H9 (cell line): ENCODE results near the gene PPP1R16B. TPM values are rescaled to one million over a fixed set of nuclear protein-coding genes. Genes with fewer than 3 reads are reported as not detected.

ENCODE experiments used
- DNase-seq: peaks from one replicate; pipeline ENCODE4 v3.0.0-alpha.2; 2017
- H2AFZ ChIP-seq: one replicate; pipeline ENCODE4 v1.6.1; 2013; ENCODE audit warnings: mild to moderate bottlenecking, low read length, control low read depth, moderate library complexity
- H2AK5ac ChIP-seq: 2 replicates; pipeline ENCODE4 v1.6.1; 2013; ENCODE audit warnings: low read length, control low read depth, mixed read lengths; ENCODE audit not compliant: insufficient read length
- H2BK120ac ChIP-seq: one replicate; pipeline ENCODE4 v1.6.1; 2013; ENCODE audit warnings: low read depth, mild to moderate bottlenecking, low read length, control low read depth, inconsistent platforms; ENCODE audit not compliant: poor library complexity, severe bottlenecking
- H2BK12ac ChIP-seq: 2 replicates; pipeline ENCODE4 v1.6.1; 2013; ENCODE audit warnings: low read length, control low read depth, mixed read lengths, low read depth; ENCODE audit not compliant: insufficient read length
- H2BK15ac ChIP-seq: 2 replicates; pipeline ENCODE4 v1.6.1; 2013; ENCODE audit warnings: low read depth, low read length, control low read depth
- H2BK20ac ChIP-seq: one replicate; pipeline ENCODE4 v1.6.1; 2013; ENCODE audit warnings: low read depth, mild to moderate bottlenecking, low read length, control low read depth, inconsistent platforms; ENCODE audit not compliant: poor library complexity, severe bottlenecking
- H2BK5ac ChIP-seq: 2 replicates; pipeline ENCODE4 v1.6.1; 2013; ENCODE audit warnings: low read length, control low read depth, mixed read lengths; ENCODE audit not compliant: insufficient read length
- H3K14ac ChIP-seq: 2 replicates; pipeline ENCODE4 v1.6.1; 2013; ENCODE audit warnings: low read length, control low read depth; ENCODE audit not compliant: insufficient read depth
- H3K18ac ChIP-seq: 2 replicates; pipeline ENCODE4 v1.6.1; 2013; ENCODE audit warnings: low read depth, mild to moderate bottlenecking, mixed read lengths, low read length, control low read depth; ENCODE audit not compliant: insufficient read length
- H3K23ac ChIP-seq: 2 replicates; pipeline ENCODE4 v1.6.1; 2013; ENCODE audit warnings: low read length, control low read depth, mixed read lengths, low read depth; ENCODE audit not compliant: insufficient read length
- H3K23me2 ChIP-seq: 2 replicates; pipeline ENCODE4 v1.6.1; 2013; ENCODE audit warnings: low read depth, mild to moderate bottlenecking, mixed read lengths, low read length, control low read depth; ENCODE audit not compliant: insufficient read length, poor library complexity, severe bottlenecking
- H3K27ac ChIP-seq: 2 replicates; pipeline ENCODE4 v1.5.1; 2013; ENCODE audit warnings: low read length, control low read depth, mixed read lengths, low read depth; ENCODE audit not compliant: insufficient read length
- H3K27me3 ChIP-seq: 2 replicates; pipeline ENCODE4 v1.6.1; 2013; ENCODE audit warnings: low read length, control low read depth, inconsistent platforms; ENCODE audit not compliant: insufficient read depth
- H3K4ac ChIP-seq: 2 replicates; pipeline ENCODE4 v1.6.1; 2013; ENCODE audit warnings: low read depth, mild to moderate bottlenecking, control low read depth, inconsistent platforms, low read length, moderate library complexity
- H3K4me1 ChIP-seq: 2 replicates; pipeline ENCODE4 v1.6.1; 2013; ENCODE audit warnings: low read length, control low read depth, inconsistent platforms; ENCODE audit not compliant: insufficient read depth
- H3K4me2 ChIP-seq: 2 replicates; pipeline ENCODE4 v1.6.1; 2013; ENCODE audit warnings: low read length, control low read depth, mixed read lengths; ENCODE audit not compliant: insufficient read length, insufficient read depth
- H3K56ac ChIP-seq: 2 replicates; pipeline ENCODE4 v1.6.1; 2013; ENCODE audit warnings: low read depth, mild to moderate bottlenecking, mixed read lengths, low read length, control low read depth; ENCODE audit not compliant: insufficient read length
- H3K79me1 ChIP-seq: 2 replicates; pipeline ENCODE4 v1.6.1; 2013; ENCODE audit warnings: low read depth, mild to moderate bottlenecking, moderate library complexity, low read length, control low read depth, inconsistent platforms; ENCODE audit not compliant: insufficient read depth, poor library complexity, severe bottlenecking
- H3K79me2 ChIP-seq: 2 replicates; pipeline ENCODE4 v1.6.1; 2013; ENCODE audit warnings: low read length, control low read depth, inconsistent platforms; ENCODE audit not compliant: insufficient read depth
- H3K9ac ChIP-seq: 2 replicates; pipeline ENCODE4 v1.6.1; 2013; ENCODE audit warnings: low read length, control low read depth, mixed read lengths; ENCODE audit not compliant: insufficient read length; ENCODE audit errors: extremely low read depth
- H3K9me3 ChIP-seq: one replicate; pipeline ENCODE4 v1.6.1; 2013; ENCODE audit warnings: low read depth, low read length, inconsistent platforms; ENCODE audit not compliant: control insufficient read depth
- H3T11ph ChIP-seq: one replicate; pipeline ENCODE4 v1.6.1; 2013; ENCODE audit warnings: mild to moderate bottlenecking, low read length, control low read depth, inconsistent platforms
- H4K20me1 ChIP-seq: one replicate; pipeline ENCODE4 v1.6.1; 2013; ENCODE audit not compliant: control insufficient read depth, insufficient read length, insufficient read depth
- H4K5ac ChIP-seq: 2 replicates; pipeline ENCODE4 v1.6.1; 2013; ENCODE audit warnings: low read depth, mild to moderate bottlenecking, mixed read lengths, low read length, control low read depth; ENCODE audit not compliant: insufficient read length
- H4K8ac ChIP-seq: replicated peaks from 2 replicates; pipeline ENCODE4 v1.6.1; 2013; ENCODE audit warnings: low read length, control low read depth, mixed read lengths, low read depth; ENCODE audit not compliant: insufficient read length
- H4K91ac ChIP-seq: 2 replicates; pipeline ENCODE4 v1.6.1; 2013; ENCODE audit warnings: low read depth, mild to moderate bottlenecking, moderate library complexity, mixed read lengths, low read length, control low read depth; ENCODE audit not compliant: insufficient read length
- H3K27ac Mint-ChIP-seq, 3 experiments: 2 replicates in 2 of 3; 3 replicates in 1 of 3; pipeline ENCODE4 v1.8.0; 2020 to 2021; ENCODE audit warnings: mixed read lengths in 3 of 3, mild to moderate bottlenecking in 1 of 3, moderate library complexity in 1 of 3
- H3K27me3 Mint-ChIP-seq: 2 replicates; pipeline ENCODE4 v1.8.0; 2021; ENCODE audit warnings: low read depth, mild to moderate bottlenecking, moderate library complexity, mixed read lengths
- H3K36me3 Mint-ChIP-seq, 3 experiments: 2 replicates in 2 of 3; 3 replicates in 1 of 3; pipeline ENCODE4 v1.8.0; 2020 to 2021; ENCODE audit warnings: low read depth in 3 of 3, mixed read lengths in 3 of 3; ENCODE audit not compliant: insufficient read depth in 1 of 3
- H3K4me1 Mint-ChIP-seq, 2 experiments: 2 replicates each; pipeline ENCODE4 v1.8.0; 2020; ENCODE audit warnings: mixed read lengths in 2 of 2
- H3K4me3 Mint-ChIP-seq, 2 experiments: 2 replicates in 1 of 2; 3 replicates in 1 of 2; pipeline ENCODE4 v1.8.0; 2020 to 2021; ENCODE audit warnings: mild to moderate bottlenecking in 2 of 2, mixed read lengths in 2 of 2, moderate library complexity in 1 of 2
- H3K9me3 Mint-ChIP-seq, 2 experiments: 2 replicates in 1 of 2; 3 replicates in 1 of 2; pipeline ENCODE4 v1.8.0; 2020; ENCODE audit warnings: mild to moderate bottlenecking in 2 of 2, mixed read lengths in 2 of 2, moderate library complexity in 1 of 2
- CTCF ChIP-seq: fragments of 200-600 bp; sonication (generic); conservative IDR thresholded peaks from 3 replicates; pipeline ENCODE4 v1.8.0; 2021; ENCODE audit warnings: antibody characterized with exemption, mild to moderate bottlenecking
- WGBS: extraction: QIAGEN DNeasy Blood & Tissue Kit; methylation state at CpG from one replicate; pipeline ENCODE4 v1.1.7; 2013; ENCODE audit warnings: missing lambda C conversion rate, low lambda C conversion rate, mixed read lengths; ENCODE audit not compliant: insufficient read length; ENCODE audit errors: extremely low coverage; 5-methylcytosine and 5-hydroxymethylcytosine counted together
- total RNA-seq: library from RNA; stranded (reverse); gene quantifications from 2 replicates; pipeline ENCODE4 v1.2.1, GENCODE V29; 2021

PPP1R16B gene
- total RNA-seq, 1 experiment from 2014 or later = 8.2 TPM

GRCh38 chr20:38804221-38804620, 1.3 kb upstream of the PPP1R16B start:
- Histone ChIP-seq H3K56ac (no peak overlapping the region), H2BK5ac (no peak overlapping the region), H3K14ac (no peak overlapping the region), H2AK5ac (no peak overlapping the region), H3K79me1 (no peaks in the 10 kb centered on the region), H3K27me3 (no peaks in the 10 kb centered on the region), H3K23me2 (peaks cover 21% of the 10 kb centered on the region), H4K8ac (no peak overlapping the region), H3K4me1 (peaks cover 3% of the 10 kb centered on the region; the same call in 1 of the 2 replicates), H2BK12ac (no peak overlapping the region), H2BK15ac (no peak overlapping the region), H3K27ac (peak overlapping the region; percentile 85), H3T11ph (no peak overlapping the region), H3K9me3 (no peaks in the 10 kb centered on the region), H2BK20ac (no peak overlapping the region), H3K23ac (no peak overlapping the region), H3K79me2 (no peaks in the 10 kb centered on the region), H2BK120ac (no peak overlapping the region), H3K9ac (no peak overlapping the region), H3K4me2 (no peak overlapping the region), H4K20me1 (no peaks in the 10 kb centered on the region), H4K91ac (no peak overlapping the region), H3K18ac (no peak overlapping the region), H2AFZ (no peak overlapping the region), H3K4ac (no peak overlapping the region), H4K5ac (no peak overlapping the region)
- WGBS = no CpG with 5 or more reads among the region's 3 CpGs
- Mint-ChIP-seq H3K36me3 (peaks cover 0 to 2% (median 0%) of the 10 kb centered on the region in 3 experiments; a peak in 1 of 7 replicates), H3K9me3 (peaks cover 0 to 3% of the 10 kb centered on the region in 2 experiments; a peak in 2 of 5 replicates), H3K4me3 (peak overlapping the region; percentile 81 to 92), H3K27me3 (peaks cover 23% of the 10 kb centered on the region), H3K4me1 (peaks cover 32% of the 10 kb centered on the region in 2 experiments), H3K27ac (peak overlapping the region; percentile 91 to 98 (median 96))
- DNase-seq = no peak
- no peak for TF ChIP-seq CTCF
